ENCODE data around the gene TYSND1.
A peak's percentile ranks its signal among the peaks of the same experiment; 100 is the strongest.
"Not testable (repeated sequence)": the region's sequence is repeated elsewhere in the genome, so short reads cannot be mapped to it uniquely, and the experiment has no call there.

Gene TYSND1

DNA sequence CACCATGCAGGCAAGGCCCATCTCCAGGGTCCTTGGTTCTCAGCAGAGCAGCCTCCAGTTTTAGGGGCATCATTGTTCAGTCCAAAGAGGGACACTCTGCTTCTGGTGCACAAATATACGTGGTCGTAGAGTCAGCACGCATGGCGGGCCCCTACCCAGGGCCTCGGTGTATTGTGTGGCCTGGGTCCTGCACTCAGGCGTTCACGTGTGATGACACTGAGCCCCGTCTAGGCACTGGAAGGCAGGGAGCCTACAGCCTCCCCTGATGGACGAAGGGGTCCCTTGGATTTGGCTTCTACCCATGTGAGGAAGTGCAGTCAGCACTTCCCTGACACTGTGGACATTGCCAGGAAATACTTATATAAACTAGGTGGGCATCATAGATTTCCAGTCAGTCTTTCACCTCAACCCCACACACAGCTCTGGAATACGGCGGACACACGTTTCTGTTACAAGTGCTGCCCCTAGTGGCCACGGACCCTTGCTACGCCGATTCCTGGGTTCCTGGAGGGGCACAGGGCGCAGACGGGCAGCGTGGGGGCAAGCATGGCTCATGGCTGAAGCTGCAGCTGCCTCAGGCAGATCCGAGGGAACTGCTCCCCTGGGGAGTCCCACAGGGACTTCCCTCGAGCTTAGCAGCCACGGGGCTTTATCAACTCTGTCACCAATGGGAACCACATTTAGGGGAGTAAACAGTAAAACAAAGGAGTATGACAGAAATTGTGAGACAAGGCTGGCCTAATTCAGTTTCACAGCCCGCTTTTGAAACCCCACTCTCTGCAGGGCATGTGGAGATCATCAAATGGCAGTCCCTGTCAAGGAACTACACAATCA, 39.3 kb downstream of the TYSND1 start:
- CTCF ChIA-PET = interaction anchor here (7.2 to 18.6 kb wide), 2 partner anchors 10 to 12 kb away, joined by 36 to 251 read pairs; no protein-coding TSS in a partner anchor
- no peak for DNase-seq (ENCODE audit: low read depth, low spot score)
- POLR2A ChIA-PET = no interaction called here
- no peak overlapping the region for H3K4me3 ChIP-seq (ENCODE audit: low read depth, low read length)
- TF ChIP-seq, protein P1, sequence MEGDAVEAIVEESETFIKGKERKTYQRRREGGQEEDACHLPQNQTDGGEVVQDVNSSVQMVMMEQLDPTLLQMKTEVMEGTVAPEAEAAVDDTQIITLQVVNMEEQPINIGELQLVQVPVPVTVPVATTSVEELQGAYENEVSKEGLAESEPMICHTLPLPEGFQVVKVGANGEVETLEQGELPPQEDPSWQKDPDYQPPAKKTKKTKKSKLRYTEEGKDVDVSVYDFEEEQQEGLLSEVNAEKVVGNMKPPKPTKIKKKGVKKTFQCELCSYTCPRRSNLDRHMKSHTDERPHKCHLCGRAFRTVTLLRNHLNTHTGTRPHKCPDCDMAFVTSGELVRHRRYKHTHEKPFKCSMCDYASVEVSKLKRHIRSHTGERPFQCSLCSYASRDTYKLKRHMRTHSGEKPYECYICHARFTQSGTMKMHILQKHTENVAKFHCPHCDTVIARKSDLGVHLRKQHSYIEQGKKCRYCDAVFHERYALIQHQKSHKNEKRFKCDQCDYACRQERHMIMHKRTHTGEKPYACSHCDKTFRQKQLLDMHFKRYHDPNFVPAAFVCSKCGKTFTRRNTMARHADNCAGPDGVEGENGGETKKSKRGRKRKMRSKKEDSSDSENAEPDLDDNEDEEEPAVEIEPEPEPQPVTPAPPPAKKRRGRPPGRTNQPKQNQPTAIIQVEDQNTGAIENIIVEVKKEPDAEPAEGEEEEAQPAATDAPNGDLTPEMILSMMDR (IDR thresholded peaks at IDR 0.05; ENCODE audit: insufficient read depth, low read length, missing control alignments) = peak; percentile 53

DNA sequence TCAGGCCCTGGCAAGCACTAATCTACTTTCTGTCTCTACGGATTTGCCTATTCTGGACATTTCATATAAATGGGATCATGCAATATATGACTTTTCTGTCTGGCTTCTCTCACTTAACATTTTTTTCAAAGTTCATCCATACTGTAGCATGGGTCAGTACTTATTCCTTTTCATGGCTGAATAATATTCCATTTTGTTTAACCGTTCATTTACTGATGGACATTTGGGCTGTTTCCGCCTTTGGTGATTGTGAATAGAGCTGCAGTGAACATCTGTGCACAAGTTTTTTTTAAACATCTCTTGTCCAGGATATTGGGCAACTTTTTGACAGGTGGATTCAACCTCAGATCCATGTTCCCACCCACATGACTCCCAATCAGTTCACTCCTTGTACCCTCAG, 44.8 kb downstream of the TYSND1 start:
- CTCF ChIA-PET = interaction anchor here (18.6 kb wide), 1 partner anchor 15 kb away, joined by 251 read pairs; no protein-coding TSS in a partner anchor
- DNase-seq (ENCODE audit: low read depth, low spot score) = no peak
- TF ChIP-seq, protein P1 (IDR thresholded peaks at IDR 0.05; ENCODE audit: insufficient read depth, low read length, missing control alignments) = no peak

DNA sequence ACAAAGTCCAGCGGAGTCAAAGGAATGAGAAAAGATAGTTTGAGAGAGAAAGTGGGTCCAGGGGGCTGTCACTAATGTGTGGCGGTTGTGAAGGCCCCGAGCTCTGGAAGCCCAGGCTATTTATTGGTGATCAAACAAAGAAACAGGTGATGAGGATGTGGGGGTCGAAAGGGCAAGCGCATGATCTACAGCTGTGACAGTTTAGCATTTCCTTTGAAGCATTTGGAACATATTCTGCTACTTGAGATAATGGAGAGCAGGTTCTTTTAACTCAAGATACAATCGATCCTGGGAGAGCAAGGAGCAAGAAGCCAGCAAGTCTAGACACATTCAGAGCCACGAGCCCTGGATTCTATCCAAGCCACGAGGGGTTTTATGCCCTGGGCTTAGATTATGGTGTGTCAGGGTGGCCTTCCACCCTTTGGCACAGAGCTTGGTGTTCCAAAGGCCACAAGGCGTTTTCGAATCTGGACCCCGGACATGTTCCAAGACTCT, 45.4 kb downstream of the TYSND1 start:
- DNase-seq (ENCODE audit: low read depth, low spot score) = not testable (repeated sequence)
- CTCF ChIA-PET = interaction anchor here (0.8 to 18.6 kb wide), 2 partner anchors 9 to 16 kb away, joined by 3 to 251 read pairs; no protein-coding TSS in a partner anchor

More for the DNA sequence above, 44.8 kb downstream of the TYSND1 start:
- POLR2A ChIA-PET = no interaction called here
- H3K4me3 ChIP-seq (ENCODE audit: low read depth, low read length) = no peak overlapping the region

DNA sequence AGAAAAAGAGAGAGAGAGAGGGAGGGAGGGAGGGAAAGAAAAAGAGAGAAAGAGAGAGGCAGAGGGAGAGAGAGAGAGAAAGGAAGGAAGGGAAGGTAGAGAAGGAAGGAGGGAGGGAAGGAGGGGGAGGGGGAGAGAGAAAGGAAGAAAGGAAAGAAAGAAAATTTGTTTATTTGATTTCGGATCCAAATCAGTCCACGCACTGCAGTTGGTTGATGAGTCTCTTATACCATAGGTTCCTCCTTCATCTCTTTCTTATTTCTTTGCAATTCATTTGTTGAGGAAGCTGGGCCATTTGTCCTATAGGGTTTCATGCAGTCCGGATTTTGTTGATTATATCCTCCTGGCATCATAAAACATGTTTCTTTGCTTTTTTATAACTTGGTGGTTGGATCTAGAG, 48.2 kb downstream of the TYSND1 start:
- DNase-seq (ENCODE audit: low read depth, low spot score) = no peak
- no peak overlapping the region for H3K4me3 ChIP-seq (ENCODE audit: low read depth, low read length)
- ChIA-PET POLR2A (no interaction called here), CTCF (interaction anchor here (1.3 to 18.6 kb wide), 2 partner anchors 8 to 19 kb away, joined by 3 to 251 read pairs; no protein-coding TSS in a partner anchor)
- TF ChIP-seq, protein P1 (IDR thresholded peaks at IDR 0.05; ENCODE audit: insufficient read depth, low read length, missing control alignments) = no peak

More for the DNA sequence above, 45.4 kb downstream of the TYSND1 start:
- POLR2A ChIA-PET; H3K4me3 ChIP-seq (ENCODE audit: low read depth, low read length): not testable (repeated sequence)

DNA sequence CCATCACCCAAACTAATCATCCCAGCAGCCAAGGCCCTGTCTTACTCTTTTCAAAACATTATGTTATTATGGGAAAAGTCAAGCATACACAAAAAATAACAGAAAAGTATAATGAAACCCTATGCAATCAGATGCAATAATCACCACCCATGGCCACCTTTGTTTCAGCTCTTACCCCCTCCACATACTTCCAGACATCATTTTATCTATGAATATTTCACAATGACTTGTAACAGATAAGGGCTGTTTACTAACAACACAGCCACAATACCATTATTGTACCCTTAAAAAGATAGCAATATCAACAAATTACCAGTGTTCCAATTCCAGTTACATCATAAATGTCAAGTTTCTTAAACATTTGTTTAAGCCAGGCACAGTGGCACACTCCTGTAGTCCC, 49.0 kb downstream of the TYSND1 start:
- H3K4me3 ChIP-seq (ENCODE audit: low read depth, low read length) = no peak overlapping the region
- TF ChIP-seq, protein P1 (IDR thresholded peaks at IDR 0.05; ENCODE audit: insufficient read depth, low read length, missing control alignments) = no peak
- ChIA-PET CTCF (interaction anchor here (5.6 to 18.6 kb wide), 2 partner anchors 10 to 19 kb away, joined by 36 to 251 read pairs; no protein-coding TSS in a partner anchor), POLR2A (no interaction called here)
- no peak for DNase-seq (ENCODE audit: low read depth, low spot score)

DNA sequence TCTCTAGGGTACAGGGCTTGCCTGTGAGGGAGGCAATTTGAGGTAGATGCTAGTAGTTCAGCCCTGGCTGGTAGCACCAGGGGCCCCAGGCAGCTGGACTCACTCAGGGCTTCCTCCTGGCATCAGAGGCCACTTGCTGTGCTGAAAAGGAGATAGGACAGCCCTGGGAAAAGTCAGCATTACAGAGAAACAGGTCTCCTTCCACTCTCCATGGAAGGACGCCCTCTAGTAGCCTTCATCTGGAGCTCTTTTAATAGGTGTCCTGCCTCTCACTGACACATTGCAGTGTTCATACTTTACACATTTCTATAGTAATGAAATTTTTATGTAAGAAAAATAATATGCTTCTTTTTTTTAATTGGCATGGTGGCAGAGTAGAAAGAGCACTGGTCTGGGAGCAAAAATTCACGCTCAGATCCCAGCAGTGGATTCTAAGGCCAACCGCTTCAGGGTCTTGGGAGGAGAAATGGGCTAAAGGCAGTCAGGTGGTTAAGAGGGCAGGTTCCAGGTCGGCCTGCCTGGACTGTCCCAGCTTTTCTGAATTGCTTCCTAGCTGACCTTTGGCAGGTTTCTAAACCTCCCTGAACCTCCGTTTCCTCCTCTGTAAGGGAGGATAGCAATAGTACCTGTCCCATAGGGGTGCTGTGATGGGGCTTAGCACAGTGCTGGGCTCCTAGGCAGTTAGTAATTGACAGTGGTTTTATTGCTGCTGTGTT, 49.6 kb downstream of the TYSND1 start:
- H3K4me3 ChIP-seq (ENCODE audit: low read depth, low read length) = no peak overlapping the region
- CTCF ChIA-PET = interaction anchor here (1.2 to 18.6 kb wide), 4 partner anchors 11 to 20 kb away, joined by 3 to 251 read pairs (median 20); no protein-coding TSS in a partner anchor
- no peak for DNase-seq (ENCODE audit: low read depth, low spot score)
- POLR2A ChIA-PET = no interaction called here
- TF ChIP-seq, protein P1 (IDR thresholded peaks at IDR 0.05; ENCODE audit: insufficient read depth, low read length, missing control alignments) = no peak
